ENCODE data around the gene CCDC198.

The CCDC198 gene

GRCh38 chr14:57462551-57462950, 31.1 kb downstream of the CCDC198 start:
- DNase-seq: no peak

- no peak for DNase-seq
Observed at GRCh38 chr14:57461777-57462320, 31.8 kb downstream of the CCDC198 start.

- DNase-seq: no peak
Observed at GRCh38 chr14:57435923-57436322, 57.7 kb downstream of the CCDC198 start.

GRCh38 chr14:57420986-57421385, 72.7 kb downstream of the CCDC198 start:
- DNase-seq: no peak

- DNase-seq: no peak
Observed at GRCh38 chr14:57420033-57420432, 73.6 kb downstream of the CCDC198 start.

All from bone marrow (tissue), 2 donors.